ENCODE measurements around the gene NUDT8. TPM values are rescaled to one million over a fixed set of nuclear protein-coding genes. Genes with fewer than 3 reads are reported as not detected.

Gene NUDT8
- total and polyA plus RNA-seq, 2 donors (not counting 1 experiment from before 2014, with no cell fraction given), result 6.9 to 7.1 TPM

- Histone ChIP-seq H3K9ac (ENCODE audit: low read length) (peak overlapping the region; percentile 62), H3K79me2 (ENCODE audit: control insufficient read depth, insufficient read depth, low read length) (no peaks in the 10 kb centered on the region), H4K20me1 (ENCODE audit: control insufficient read depth, insufficient read depth, low read length, poor library complexity, severe bottlenecking) (no peaks in the 10 kb centered on the region), H3K4me3 (ENCODE audit: control extremely low read depth in 1 of 5, extremely low read depth in 1 of 5, insufficient read depth in 1 of 5, low read depth in 2 of 5, low read length in 4 of 5) (peak overlapping the region in 4 of 5 experiments; percentile 47 to 65 (median 60)), H3K4me1 (ENCODE audit: control insufficient read depth in 2 of 2, insufficient read depth in 2 of 2, low read length in 2 of 2) (peaks cover 58 to 63% of the 10 kb centered on the region in 2 donors), H3K36me3 (replicated peaks in 1 of 2; ENCODE audit: control extremely low read depth in 1 of 2, control insufficient read depth in 1 of 2, extremely low read depth in 1 of 2, insufficient read depth in 2 of 2, low read length in 1 of 2) (no peaks in the 10 kb centered on the region), H3K4me2 (replicated peaks; ENCODE audit: low read depth, low read length, poor library complexity, severe bottlenecking) (peak overlapping the region; percentile 79), H3K9me3 (ENCODE audit: control extremely low read depth in 1 of 3, control insufficient read depth in 2 of 3, insufficient read depth in 1 of 3, low read length in 2 of 3) (peaks cover 0 to 27% (median 0%) of the 10 kb centered on the region in 3 donors), H2AFZ (ENCODE audit: insufficient read depth, low read depth, low read length, poor library complexity, severe bottlenecking) (peak overlapping the region; percentile 57), H3K27ac (ENCODE audit: low read length in 2 of 2) (peak overlapping the region; percentile 38 to 57), H3K27me3 (replicated peaks in 1 of 4; ENCODE audit: control extremely low read depth in 1 of 4, control insufficient read depth in 3 of 4, insufficient read depth in 4 of 4, low read length in 3 of 4) (no peaks in the 10 kb centered on the region)
- WGBS (ENCODE audit: insufficient coverage), result 70% methylated on average over 21 of the region's 22 CpGs
- Mint-ChIP-seq H3K27me3 (no peaks in the 10 kb centered on the region), H3K9me3 (ENCODE audit: insufficient read depth) (no peaks in the 10 kb centered on the region), H3K4me1 (peaks cover 61% of the 10 kb centered on the region), H3K27ac (peak overlapping the region; percentile 85), H3K4me3 (peak overlapping the region; percentile 95)
- intact Hi-C loops (cut with micrococcal nuclease), result loop anchor here (5.0 kb wide), 1 partner anchor 38 kb away; no protein-coding TSS in a partner anchor
- TF ChIP-seq EZH2 (IDR thresholded peaks at IDR 0.05; ENCODE audit: borderline replicate concordance, insufficient read depth, low read depth, low read length, poor library complexity, severe bottlenecking) (no peak), CTCF (IDR thresholded peaks at IDR 0.05) (no peak)
- DNase-seq (no peak), ATAC-seq (ENCODE audit: low read depth) (no peak)
- ChIA-PET POLR2A (interaction anchor here (0.6 to 1.1 kb wide), 4 partner anchors 20 to 379 kb away, joined by 3 to 13 read pairs (median 3); partner anchors contain the start of genes GSTP1 and NUDT8), CTCF (interaction anchor here (0.6 to 9.2 kb wide), 6 partner anchors 9 to 702 kb away, joined by 4 to 149 read pairs (median 30); partner anchors contain the start of gene NUDT8)
Observed at GRCh38 chr11:67649634-67650510, 20.1 kb upstream of the NUDT8 start.

All from B cell (primary cell).